Lung (tissue), 12 donors: ENCODE data around the gene RAB3C. TPM values are rescaled to one million over a fixed set of nuclear protein-coding genes. Genes with fewer than 3 reads are reported as not detected.

Source experiments
- ATAC-seq: fragments of 200-7000 bp; cut with Tn5 transposase; one replicate; pipeline ENCODE4 v1.9.1; 2020; ENCODE audit warnings: moderate number of reproducible peaks; ENCODE audit not compliant: insufficient read depth, low FRiP score
- DNase-seq, 3 donors: peaks; one replicate each; pipeline ENCODE4 v3.0.0-alpha.2; 2013 to 2017
- H3K27ac ChIP-seq, 2 donors: one replicate each; pipeline ENCODE4 v1.5.1; 2013; ENCODE audit warnings: mild to moderate bottlenecking in 2 of 2, moderate library complexity in 2 of 2, control low read depth in 1 of 2, inconsistent platforms in 1 of 2, low read depth in 1 of 2, low read length in 1 of 2
- H3K27me3 ChIP-seq, 3 donors: one replicate each; pipeline ENCODE4 v1.5.1; 2013; ENCODE audit warnings: low read length in 2 of 3; ENCODE audit not compliant: control insufficient read depth in 3 of 3, insufficient read depth in 3 of 3
- H3K36me3 ChIP-seq, 4 donors: one replicate each; pipeline ENCODE4 v1.5.1; 2013; ENCODE audit warnings: low read length in 4 of 4, mild to moderate bottlenecking in 1 of 4, moderate library complexity in 1 of 4; ENCODE audit not compliant: control insufficient read depth in 4 of 4, insufficient read depth in 4 of 4
- H3K4me1 ChIP-seq, 5 donors: one replicate each; pipeline ENCODE4 v1.5.1; 2013; ENCODE audit warnings: low read length in 5 of 5, mild to moderate bottlenecking in 2 of 5, moderate library complexity in 1 of 5; ENCODE audit not compliant: control insufficient read depth in 5 of 5, insufficient read depth in 5 of 5
- H3K4me3 ChIP-seq: one replicate; pipeline ENCODE4 v1.5.1; 2013; ENCODE audit warnings: mild to moderate bottlenecking, control low read depth, moderate library complexity
- H3K9ac ChIP-seq, 2 donors: one replicate each; pipeline ENCODE4 v1.5.1; 2013; ENCODE audit warnings: low read length in 2 of 2, control low read depth in 1 of 2; ENCODE audit not compliant: insufficient read depth in 1 of 2
- H3K9me3 ChIP-seq, 4 donors: one replicate each; pipeline ENCODE4 v1.5.1; 2013; ENCODE audit warnings: low read length in 3 of 4, mild to moderate bottlenecking in 1 of 4, moderate library complexity in 1 of 4; ENCODE audit not compliant: control insufficient read depth in 4 of 4, insufficient read depth in 3 of 4
- WGBS, 2 donors: extraction: QIAGEN DNeasy Blood & Tissue Kit; methylation state at CpG; one replicate each; pipeline ENCODE4 v1.1.7; 2013; 5-methylcytosine and 5-hydroxymethylcytosine counted together
- polyA plus RNA-seq, 2 donors: library from polyadenylated mRNA; stranded (reverse); fragments of 200-250 nt; gene quantifications; one replicate each; pipeline ENCODE4 v1.2.1, GENCODE V29; 2013
- total RNA-seq, 2 donors: library from RNA; depleted of rRNA in 1 of 2; stranded (reverse); fragments of >200 nt in 1 of 2; gene quantifications; one replicate each; pipeline ENCODE4 v1.2.1, GENCODE V29; 2014 to 2021
- TF ChIP-seq, protein P1 (sequence below): IDR thresholded peaks from 2 replicates; pipeline ENCODE4 v1.5.1; 2012; ENCODE audit warnings: mild to moderate bottlenecking; ENCODE audit errors: control extremely low read depth, extremely low read depth
- donor health status: control.
- donor health status: control.
- donor health status: Bipolar disorder and iron deficiency.
- donor health status: healthy.
- donor health status: DM: yes; HTN: yes; CAD: no.

RAB3C gene
- total and polyA plus RNA-seq, 4 donors: 0.35 to 1.1 (median 0.86) TPM

DNA sequence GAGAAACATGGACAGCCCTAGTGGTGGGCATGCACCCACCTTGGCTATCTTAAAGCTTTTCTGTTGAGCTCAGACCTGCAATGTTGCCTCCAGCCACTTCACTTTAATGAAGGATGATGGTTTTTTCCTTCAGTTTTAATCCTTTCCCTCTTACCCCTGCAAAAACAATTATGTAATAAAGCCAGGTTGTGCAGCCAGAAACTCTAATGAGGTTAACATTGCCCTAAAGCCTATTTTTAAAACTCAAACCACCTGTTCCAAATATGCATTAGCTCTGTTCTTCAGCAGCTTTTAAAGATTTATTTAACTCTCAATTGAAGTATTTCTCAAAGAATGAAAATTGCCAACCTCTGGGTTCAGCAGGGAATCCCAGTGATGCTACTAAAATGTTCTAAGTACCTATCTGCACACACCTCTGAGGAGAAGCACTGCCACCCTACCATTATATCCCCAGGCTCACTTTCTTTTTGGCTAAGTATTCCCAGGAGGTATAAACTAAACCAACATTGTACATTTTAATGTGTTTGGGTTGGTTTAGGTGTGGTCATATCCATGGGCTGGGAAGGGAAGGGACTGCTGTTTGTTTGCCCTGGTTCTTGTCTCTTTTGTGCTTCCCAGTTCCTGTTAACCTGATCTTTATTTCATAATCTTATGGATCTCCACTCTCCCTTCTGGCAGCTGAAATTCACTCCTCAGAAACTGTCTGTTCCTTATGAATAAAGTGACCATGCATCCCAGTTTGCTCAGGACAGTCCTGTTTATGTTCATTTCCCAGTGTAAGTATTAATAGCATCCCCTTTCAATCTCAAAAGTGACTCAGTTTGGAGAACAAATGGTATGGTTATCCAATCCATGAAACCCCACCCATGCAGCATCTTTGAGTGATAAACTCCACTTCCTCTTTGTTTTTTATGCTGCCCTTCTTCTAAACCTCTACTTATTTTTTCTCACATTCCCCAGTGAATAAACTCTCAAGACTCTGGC lies 251.7 kb downstream of the RAB3C start:
- no peak overlapping the region for H3K27ac ChIP-seq
- no peak overlapping the region for H3K9ac ChIP-seq
- DNase-seq (no peak), ATAC-seq (no peak)
- H3K4me1 ChIP-seq: no peaks in the 10 kb centered on the region
- H3K9me3 ChIP-seq: no peaks in the 10 kb centered on the region
- H3K4me3 ChIP-seq: no peak overlapping the region
- TF ChIP-seq, protein P1, sequence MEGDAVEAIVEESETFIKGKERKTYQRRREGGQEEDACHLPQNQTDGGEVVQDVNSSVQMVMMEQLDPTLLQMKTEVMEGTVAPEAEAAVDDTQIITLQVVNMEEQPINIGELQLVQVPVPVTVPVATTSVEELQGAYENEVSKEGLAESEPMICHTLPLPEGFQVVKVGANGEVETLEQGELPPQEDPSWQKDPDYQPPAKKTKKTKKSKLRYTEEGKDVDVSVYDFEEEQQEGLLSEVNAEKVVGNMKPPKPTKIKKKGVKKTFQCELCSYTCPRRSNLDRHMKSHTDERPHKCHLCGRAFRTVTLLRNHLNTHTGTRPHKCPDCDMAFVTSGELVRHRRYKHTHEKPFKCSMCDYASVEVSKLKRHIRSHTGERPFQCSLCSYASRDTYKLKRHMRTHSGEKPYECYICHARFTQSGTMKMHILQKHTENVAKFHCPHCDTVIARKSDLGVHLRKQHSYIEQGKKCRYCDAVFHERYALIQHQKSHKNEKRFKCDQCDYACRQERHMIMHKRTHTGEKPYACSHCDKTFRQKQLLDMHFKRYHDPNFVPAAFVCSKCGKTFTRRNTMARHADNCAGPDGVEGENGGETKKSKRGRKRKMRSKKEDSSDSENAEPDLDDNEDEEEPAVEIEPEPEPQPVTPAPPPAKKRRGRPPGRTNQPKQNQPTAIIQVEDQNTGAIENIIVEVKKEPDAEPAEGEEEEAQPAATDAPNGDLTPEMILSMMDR: no peak
- H3K36me3 ChIP-seq: no peaks in the 10 kb centered on the region
- no peaks in the 10 kb centered on the region for H3K27me3 ChIP-seq

DNA sequence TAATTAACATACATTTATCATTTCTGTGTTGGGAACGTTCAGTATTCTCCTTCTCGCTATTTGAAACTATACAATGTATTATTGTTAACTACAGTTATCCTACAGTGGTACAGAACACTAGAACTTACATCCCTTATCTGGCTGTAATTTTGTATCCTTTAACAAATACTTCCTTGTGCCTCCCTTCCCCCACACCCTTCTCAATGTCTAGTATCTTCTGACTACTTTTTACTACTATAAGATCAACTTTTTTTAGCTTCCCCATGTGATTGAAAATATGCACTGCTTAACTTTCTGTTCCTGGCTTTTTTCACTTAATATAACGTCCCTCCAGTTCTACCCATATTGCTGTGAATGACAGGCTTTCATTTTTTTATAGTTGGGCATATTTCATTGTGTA lies 253.5 kb downstream of the RAB3C start:
- WGBS, 2 donors: 77 to 89% methylated on average over 3 of the region's 3 CpGs
- no peak overlapping the region for H3K27ac ChIP-seq

DNA sequence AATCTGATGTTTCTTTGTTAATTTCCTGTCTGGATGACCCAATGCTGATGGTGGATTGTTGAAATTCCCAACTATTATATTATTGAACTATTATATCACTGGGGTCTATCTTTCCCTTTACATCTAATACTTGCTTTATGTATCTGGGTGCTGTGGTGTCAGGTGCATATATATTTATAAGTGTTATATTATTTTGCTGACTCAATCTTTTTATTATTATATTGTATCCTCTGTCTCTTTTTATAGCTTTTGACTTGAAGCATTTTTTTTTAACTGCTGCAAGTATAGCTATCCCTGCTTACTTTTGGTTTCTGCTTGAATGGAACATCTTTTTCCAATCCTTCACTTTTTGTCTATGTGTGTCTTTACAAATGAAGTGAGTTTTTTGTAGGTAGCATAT lies 255.9 kb downstream of the RAB3C start:
- H3K27me3 ChIP-seq: no peaks in the 10 kb centered on the region

More for the DNA sequence above, 253.5 kb downstream of the RAB3C start:
- TF ChIP-seq, protein P1: no peak
- H3K9ac ChIP-seq: no peak overlapping the region
- peaks cover 0 to 5% (median 0%) of the 10 kb centered on the region in 4 donors for H3K36me3 ChIP-seq
- no peak overlapping the region for H3K4me3 ChIP-seq
- no peak for ATAC-seq
- H3K9me3 ChIP-seq: peaks cover 0 to 8% (median 3%) of the 10 kb centered on the region in 4 donors
- no peak for DNase-seq
- H3K27me3 ChIP-seq: no peaks in the 10 kb centered on the region
- H3K4me1 ChIP-seq: no peaks in the 10 kb centered on the region

More for the DNA sequence above, 255.9 kb downstream of the RAB3C start:
- no peak overlapping the region for H3K4me3 ChIP-seq
- no peak overlapping the region for H3K27ac ChIP-seq
- peaks cover 0 to 10% (median 3%) of the 10 kb centered on the region in 4 donors for H3K9me3 ChIP-seq
- DNase-seq (no peak), ATAC-seq (no peak)
- TF ChIP-seq, protein P1: no peak
- H3K9ac ChIP-seq: no peak overlapping the region
- H3K36me3 ChIP-seq: peaks cover 0 to 5% (median 0%) of the 10 kb centered on the region in 4 donors
- no peaks in the 10 kb centered on the region for H3K4me1 ChIP-seq
